ENCODE measurements around the gene ZBED1. TPM values are rescaled to one million over a fixed set of nuclear protein-coding genes. Genes with fewer than 3 reads are reported as not detected.
A peak's percentile ranks its signal among the peaks of the same experiment; 100 is the strongest.

Gene ZBED1
- total and polyA plus RNA-seq, 2 experiments from 2014 or later: 16.1 to 43.8 TPM

DNA sequence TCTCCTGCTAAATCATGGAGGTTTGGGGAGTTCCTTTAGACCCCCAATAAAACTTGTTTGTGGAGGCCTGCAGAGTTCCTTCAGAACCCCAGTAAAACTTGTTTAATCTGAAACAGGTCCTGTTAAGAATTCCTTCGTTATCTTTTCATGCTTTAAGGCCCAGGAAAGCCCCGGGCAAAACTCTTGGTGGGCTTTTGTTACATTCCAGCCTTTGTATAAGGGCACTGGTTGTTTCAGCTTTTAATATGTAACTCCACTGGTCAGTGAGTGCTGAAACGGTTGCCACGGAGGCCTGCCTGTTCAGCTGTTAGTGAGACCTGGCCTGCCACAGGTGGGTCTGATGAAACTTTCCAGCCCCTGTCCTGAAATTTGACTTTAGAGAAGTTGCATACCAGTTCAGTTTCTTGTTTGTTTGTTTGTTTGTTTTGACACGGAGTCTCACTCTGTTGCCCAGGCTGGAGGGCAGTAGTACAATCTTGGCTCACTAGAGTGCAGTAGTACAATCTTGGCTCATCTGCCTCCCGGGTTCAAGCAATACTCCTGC lies 12.4 kb upstream of the ZBED1 start:
- H3K27ac Mint-ChIP-seq: peak overlapping the region; percentile 78; the same call in 1 of the 2 replicates
- no peaks in the 10 kb centered on the region; the same call in 2 of the 3 replicates for H3K9me3 Mint-ChIP-seq

More for the DNA sequence above, 12.4 kb upstream of the ZBED1 start:
- H3K27ac ChIP-seq (ENCODE audit: low read depth): no peak overlapping the region
- H3K4me2 ChIP-seq: no peak overlapping the region
- Mint-ChIP-seq H3K27me3 (ENCODE audit: insufficient read depth, low read depth, poor library complexity) (peaks cover 5% of the 10 kb centered on the region), H3K4me1 (peaks cover 4% of the 10 kb centered on the region), H3K36me3 (ENCODE audit: low read depth) (no peaks in the 10 kb centered on the region), H3K4me3 (no peak overlapping the region)
- H3K79me2 ChIP-seq (replicated peaks; ENCODE audit: insufficient read depth): no peaks in the 10 kb centered on the region
- no peaks in the 10 kb centered on the region for H4K20me1 ChIP-seq (replicated peaks; ENCODE audit: insufficient read depth)
- peak overlapping the region; percentile 91 for H2AFZ ChIP-seq
- DNase-seq (ENCODE audit: low spot score) (peak; percentile 16), ATAC-seq (peak; percentile 49; the same call in 1 of the 3 replicates)
- H3F3A ChIP-seq (replicated peaks; ENCODE audit: low read depth): no peaks in the 10 kb centered on the region; the same call in 1 of the 2 replicates
- TF ChIP-seq EZH2phosphoT487 (IDR thresholded peaks at IDR 0.05; ENCODE audit: unreplicated experiment) (no peak), CREB1 (CRISPR knock-in tag; IDR thresholded peaks at IDR 0.05; ENCODE audit: low read depth) (no peak), ZNF114 (CRISPR knock-in tag; IDR thresholded peaks at IDR 0.05) (no peak), JUNB (IDR thresholded peaks at IDR 0.05; ENCODE audit: unreplicated experiment) (no peak), NANOG (IDR thresholded peaks at IDR 0.05; ENCODE audit: borderline replicate concordance) (no peak), ZNF331 (CRISPR knock-in tag; IDR thresholded peaks at IDR 0.05; ENCODE audit: low read depth) (no peak), EZH2 (IDR thresholded peaks at IDR 0.05; ENCODE audit: low read depth, unreplicated experiment) (no peak), STAT1 (IDR thresholded peaks at IDR 0.05; ENCODE audit: unreplicated experiment) (no peak), POLR2AphosphoS5 (IDR thresholded peaks at IDR 0.05; ENCODE audit: low read depth) (no peak)
- TF ChIP-seq, protein P1, sequence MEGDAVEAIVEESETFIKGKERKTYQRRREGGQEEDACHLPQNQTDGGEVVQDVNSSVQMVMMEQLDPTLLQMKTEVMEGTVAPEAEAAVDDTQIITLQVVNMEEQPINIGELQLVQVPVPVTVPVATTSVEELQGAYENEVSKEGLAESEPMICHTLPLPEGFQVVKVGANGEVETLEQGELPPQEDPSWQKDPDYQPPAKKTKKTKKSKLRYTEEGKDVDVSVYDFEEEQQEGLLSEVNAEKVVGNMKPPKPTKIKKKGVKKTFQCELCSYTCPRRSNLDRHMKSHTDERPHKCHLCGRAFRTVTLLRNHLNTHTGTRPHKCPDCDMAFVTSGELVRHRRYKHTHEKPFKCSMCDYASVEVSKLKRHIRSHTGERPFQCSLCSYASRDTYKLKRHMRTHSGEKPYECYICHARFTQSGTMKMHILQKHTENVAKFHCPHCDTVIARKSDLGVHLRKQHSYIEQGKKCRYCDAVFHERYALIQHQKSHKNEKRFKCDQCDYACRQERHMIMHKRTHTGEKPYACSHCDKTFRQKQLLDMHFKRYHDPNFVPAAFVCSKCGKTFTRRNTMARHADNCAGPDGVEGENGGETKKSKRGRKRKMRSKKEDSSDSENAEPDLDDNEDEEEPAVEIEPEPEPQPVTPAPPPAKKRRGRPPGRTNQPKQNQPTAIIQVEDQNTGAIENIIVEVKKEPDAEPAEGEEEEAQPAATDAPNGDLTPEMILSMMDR (conservative IDR thresholded peaks at IDR 0.05; ENCODE audit: low read depth in 2 of 2): no peak
- TF ChIP-seq, protein P2, sequence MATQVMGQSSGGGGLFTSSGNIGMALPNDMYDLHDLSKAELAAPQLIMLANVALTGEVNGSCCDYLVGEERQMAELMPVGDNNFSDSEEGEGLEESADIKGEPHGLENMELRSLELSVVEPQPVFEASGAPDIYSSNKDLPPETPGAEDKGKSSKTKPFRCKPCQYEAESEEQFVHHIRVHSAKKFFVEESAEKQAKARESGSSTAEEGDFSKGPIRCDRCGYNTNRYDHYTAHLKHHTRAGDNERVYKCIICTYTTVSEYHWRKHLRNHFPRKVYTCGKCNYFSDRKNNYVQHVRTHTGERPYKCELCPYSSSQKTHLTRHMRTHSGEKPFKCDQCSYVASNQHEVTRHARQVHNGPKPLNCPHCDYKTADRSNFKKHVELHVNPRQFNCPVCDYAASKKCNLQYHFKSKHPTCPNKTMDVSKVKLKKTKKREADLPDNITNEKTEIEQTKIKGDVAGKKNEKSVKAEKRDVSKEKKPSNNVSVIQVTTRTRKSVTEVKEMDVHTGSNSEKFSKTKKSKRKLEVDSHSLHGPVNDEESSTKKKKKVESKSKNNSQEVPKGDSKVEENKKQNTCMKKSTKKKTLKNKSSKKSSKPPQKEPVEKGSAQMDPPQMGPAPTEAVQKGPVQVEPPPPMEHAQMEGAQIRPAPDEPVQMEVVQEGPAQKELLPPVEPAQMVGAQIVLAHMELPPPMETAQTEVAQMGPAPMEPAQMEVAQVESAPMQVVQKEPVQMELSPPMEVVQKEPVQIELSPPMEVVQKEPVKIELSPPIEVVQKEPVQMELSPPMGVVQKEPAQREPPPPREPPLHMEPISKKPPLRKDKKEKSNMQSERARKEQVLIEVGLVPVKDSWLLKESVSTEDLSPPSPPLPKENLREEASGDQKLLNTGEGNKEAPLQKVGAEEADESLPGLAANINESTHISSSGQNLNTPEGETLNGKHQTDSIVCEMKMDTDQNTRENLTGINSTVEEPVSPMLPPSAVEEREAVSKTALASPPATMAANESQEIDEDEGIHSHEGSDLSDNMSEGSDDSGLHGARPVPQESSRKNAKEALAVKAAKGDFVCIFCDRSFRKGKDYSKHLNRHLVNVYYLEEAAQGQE (IDR thresholded peaks at IDR 0.05; ENCODE audit: unreplicated experiment): no peak
- TF ChIP-seq, protein P3, sequence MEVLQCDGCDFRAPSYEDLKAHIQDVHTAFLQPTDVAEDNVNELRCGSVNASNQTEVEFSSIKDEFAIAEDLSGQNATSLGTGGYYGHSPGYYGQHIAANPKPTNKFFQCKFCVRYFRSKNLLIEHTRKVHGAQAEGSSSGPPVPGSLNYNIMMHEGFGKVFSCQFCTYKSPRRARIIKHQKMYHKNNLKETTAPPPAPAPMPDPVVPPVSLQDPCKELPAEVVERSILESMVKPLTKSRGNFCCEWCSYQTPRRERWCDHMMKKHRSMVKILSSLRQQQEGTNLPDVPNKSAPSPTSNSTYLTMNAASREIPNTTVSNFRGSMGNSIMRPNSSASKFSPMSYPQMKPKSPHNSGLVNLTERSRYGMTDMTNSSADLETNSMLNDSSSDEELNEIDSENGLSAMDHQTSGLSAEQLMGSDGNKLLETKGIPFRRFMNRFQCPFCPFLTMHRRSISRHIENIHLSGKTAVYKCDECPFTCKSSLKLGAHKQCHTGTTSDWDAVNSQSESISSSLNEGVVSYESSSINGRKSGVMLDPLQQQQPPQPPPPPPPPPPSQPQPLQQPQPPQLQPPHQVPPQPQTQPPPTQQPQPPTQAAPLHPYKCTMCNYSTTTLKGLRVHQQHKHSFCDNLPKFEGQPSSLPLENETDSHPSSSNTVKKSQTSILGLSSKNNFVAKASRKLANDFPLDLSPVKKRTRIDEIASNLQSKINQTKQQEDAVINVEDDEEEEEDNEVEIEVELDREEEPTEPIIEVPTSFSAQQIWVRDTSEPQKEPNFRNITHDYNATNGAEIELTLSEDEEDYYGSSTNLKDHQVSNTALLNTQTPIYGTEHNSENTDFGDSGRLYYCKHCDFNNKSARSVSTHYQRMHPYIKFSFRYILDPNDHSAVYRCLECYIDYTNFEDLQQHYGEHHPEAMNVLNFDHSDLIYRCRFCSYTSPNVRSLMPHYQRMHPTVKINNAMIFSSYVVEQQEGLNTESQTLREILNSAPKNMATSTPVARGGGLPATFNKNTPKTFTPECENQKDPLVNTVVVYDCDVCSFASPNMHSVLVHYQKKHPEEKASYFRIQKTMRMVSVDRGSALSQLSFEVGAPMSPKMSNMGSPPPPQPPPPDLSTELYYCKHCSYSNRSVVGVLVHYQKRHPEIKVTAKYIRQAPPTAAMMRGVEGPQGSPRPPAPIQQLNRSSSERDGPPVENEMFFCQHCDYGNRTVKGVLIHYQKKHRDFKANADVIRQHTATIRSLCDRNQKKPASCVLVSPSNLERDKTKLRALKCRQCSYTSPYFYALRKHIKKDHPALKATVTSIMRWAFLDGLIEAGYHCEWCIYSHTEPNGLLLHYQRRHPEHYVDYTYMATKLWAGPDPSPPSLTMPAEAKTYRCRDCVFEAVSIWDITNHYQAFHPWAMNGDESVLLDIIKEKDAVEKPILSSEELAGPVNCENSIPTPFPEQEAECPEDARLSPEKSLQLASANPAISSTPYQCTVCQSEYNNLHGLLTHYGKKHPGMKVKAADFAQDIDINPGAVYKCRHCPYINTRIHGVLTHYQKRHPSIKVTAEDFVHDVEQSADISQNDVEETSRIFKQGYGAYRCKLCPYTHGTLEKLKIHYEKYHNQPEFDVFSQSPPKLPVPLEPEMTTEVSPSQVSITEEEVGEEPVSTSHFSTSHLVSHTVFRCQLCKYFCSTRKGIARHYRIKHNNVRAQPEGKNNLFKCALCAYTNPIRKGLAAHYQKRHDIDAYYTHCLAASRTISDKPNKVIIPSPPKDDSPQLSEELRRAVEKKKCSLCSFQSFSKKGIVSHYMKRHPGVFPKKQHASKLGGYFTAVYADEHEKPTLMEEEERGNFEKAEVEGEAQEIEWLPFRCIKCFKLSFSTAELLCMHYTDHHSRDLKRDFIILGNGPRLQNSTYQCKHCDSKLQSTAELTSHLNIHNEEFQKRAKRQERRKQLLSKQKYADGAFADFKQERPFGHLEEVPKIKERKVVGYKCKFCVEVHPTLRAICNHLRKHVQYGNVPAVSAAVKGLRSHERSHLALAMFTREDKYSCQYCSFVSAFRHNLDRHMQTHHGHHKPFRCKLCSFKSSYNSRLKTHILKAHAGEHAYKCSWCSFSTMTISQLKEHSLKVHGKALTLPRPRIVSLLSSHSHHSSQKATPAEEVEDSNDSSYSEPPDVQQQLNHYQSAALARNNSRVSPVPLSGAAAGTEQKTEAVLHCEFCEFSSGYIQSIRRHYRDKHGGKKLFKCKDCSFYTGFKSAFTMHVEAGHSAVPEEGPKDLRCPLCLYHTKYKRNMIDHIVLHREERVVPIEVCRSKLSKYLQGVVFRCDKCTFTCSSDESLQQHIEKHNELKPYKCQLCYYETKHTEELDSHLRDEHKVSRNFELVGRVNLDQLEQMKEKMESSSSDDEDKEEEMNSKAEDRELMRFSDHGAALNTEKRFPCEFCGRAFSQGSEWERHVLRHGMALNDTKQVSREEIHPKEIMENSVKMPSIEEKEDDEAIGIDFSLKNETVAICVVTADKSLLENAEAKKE (CRISPR knock-in tag; IDR thresholded peaks at IDR 0.05): no peak
- TF ChIP-seq, protein P4, sequence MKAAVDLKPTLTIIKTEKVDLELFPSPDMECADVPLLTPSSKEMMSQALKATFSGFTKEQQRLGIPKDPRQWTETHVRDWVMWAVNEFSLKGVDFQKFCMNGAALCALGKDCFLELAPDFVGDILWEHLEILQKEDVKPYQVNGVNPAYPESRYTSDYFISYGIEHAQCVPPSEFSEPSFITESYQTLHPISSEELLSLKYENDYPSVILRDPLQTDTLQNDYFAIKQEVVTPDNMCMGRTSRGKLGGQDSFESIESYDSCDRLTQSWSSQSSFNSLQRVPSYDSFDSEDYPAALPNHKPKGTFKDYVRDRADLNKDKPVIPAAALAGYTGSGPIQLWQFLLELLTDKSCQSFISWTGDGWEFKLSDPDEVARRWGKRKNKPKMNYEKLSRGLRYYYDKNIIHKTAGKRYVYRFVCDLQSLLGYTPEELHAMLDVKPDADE (IDR thresholded peaks at IDR 0.05): no peak
- no peak overlapping the region for H3K4me3 ChIP-seq
- H3K4me1 ChIP-seq (ENCODE audit: insufficient read depth): no peaks in the 10 kb centered on the region; the same call in 1 of the 2 replicates
- H3K9me2 ChIP-seq (ENCODE audit: insufficient read depth): no peaks in the 10 kb centered on the region
- no peaks in the 10 kb centered on the region for H3K27me3 ChIP-seq (ENCODE audit: insufficient read depth)
- H3K36me3 ChIP-seq (ENCODE audit: insufficient read depth): no peaks in the 10 kb centered on the region

Data from GM23338 (cell line).